Measurements from ENCODE around the gene SLC6A11.

GRCh38 chr3:10988001-10988665 lies 172.1 kb downstream of the SLC6A11 start:
- TF ChIP-seq CTCF (IDR thresholded peaks at IDR 0.05) = no peak
- no peak for TF ChIP-seq POLR2A (IDR thresholded peaks at IDR 0.05)

Measured in esophagus squamous epithelium (tissue), 4 donors.